ENCODE measurements around the gene AK4.

The AK4 gene

GRCh38 chr1:65278376-65279069, 130.5 kb downstream of the AK4 start:
- no peak for DNase-seq (ENCODE audit: low read depth, low spot score)

- DNase-seq (ENCODE audit: low read depth, low spot score): no peak
Measured at GRCh38 chr1:65279070-65279779, 131.2 kb downstream of the AK4 start.

All from smooth muscle cell of the brain vasculature (primary cell).